GM18951 (cell line): ENCODE data around the gene CDH12.

Source experiments
- POLR2A ChIP-seq: IDR thresholded peaks from 4 replicates; pipeline ENCODE4 v1.6.1; 2011; ENCODE audit warnings: mild to moderate bottlenecking; ENCODE audit not compliant: insufficient read length, insufficient read depth; ENCODE audit errors: extremely low read depth
- in situ Hi-C: fragments of 300-500 bp; cut with MboI; formaldehyde crosslinking; loops from one replicate; pipeline ENCODE4 v1.12.0; 2022; ENCODE audit warnings: low sequenced_read_pairs, mixed read lengths, inconsistent platforms; ENCODE audit not compliant: unreplicated experiment

The CDH12 gene

DNA sequence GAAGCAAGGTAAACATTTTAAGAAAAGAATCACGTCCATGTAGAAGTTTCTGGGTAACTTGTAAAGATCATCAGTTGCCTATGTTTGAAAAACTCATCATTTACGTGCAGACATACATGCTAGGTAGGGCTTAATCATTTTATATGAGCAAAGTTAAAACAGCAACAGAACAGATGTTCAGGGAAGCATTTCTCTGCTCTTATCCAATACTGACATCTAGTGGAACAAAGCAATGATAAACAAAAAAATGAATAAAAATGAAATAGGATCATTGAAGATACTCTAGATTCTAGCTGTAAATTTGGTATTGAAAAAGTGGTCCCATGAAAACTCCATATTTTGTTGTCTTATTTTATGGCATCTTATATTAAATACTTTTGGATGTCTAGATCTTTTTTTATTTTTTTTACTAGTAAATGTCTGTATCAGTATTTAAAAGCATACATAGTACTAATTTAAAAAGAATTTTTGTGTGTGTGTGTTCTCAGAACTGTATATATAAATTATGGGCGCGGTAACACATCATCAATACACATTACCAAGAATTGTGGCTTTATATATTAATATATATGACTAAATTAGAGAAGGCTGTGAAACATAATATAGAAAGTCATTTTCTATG is 1050.2 kb downstream of the CDH12 start:
- in situ Hi-C loops, result no loop called here
- TF ChIP-seq POLR2A, result no peak

DNA sequence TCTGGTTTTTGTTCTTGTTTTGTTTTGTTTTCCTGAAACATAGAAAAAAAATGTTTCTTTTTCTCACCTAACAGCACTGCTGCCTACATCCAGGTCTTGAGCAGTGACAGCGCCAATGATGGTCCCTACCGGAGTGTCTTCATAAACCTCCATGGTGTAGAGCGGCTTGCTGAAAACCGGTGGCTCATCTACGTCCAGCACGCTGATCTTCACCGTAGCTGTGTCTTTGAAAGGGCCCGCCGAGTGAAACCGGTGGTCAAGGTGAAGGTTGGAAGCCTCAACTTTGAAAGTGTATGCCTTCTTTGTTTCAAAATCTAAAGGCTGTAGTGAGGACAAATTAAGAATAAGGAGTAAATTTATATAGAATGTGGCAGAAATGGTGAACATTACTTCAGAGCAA is 1051.0 kb downstream of the CDH12 start:
- in situ Hi-C loops, result no loop called here
- no peak for TF ChIP-seq POLR2A

DNA sequence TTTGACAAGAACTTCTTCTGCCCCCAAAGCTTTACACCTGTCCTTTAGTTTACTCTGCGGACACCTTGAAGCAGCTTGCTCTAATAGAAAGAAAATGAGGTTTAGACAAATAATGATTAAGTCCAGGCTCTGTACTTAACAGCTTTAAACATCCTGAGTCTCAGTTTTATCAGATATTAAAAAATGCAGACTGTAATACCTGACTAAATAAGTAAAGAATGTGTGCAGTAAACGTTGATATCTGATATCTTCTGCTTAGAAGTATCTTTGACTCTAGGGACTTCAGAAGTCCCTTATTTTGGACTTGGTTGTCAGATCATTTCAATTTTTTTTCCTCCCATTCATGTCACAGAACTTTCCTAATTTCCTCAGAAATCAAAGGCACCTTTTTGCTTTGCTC is 1060.4 kb downstream of the CDH12 start:
- no peak for TF ChIP-seq POLR2A
- in situ Hi-C loops, result no loop called here

DNA sequence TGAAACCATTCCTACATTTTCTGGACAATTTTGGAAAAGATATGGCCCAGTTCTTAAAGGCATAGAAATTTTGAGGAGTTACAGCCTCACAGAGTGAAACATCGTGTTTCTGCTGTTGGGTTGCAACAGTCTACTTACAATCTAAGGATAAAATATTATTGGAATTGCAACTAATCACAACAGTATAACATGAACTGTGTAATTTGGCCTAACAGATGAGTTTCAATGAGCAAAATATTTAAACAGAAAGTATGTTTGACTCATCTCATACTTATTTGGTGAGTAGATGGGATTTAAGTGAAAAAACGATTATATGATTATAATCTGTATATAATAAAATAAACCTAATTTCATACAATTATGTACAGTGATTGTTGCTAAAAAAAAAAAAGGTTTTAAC is 1061.8 kb downstream of the CDH12 start:
- in situ Hi-C loops, result no loop called here
- no peak for TF ChIP-seq POLR2A

DNA sequence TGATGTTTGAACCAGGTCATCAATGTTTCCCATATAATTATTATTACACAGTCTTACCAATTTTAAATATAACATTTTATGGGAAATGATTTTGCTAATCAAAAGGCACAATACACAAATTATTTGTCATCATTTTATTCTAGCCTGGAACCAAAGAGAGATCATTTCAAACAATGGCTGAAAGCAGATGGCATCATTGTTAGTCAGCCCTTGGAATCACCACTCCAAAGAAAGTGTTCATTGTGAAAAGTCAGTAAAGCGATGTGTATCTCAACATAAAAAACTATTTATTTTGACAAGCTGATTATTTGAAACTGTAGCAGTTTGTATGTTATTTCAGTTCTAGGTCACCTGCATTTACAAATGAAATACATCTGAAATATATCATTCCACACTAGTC is 1068.7 kb downstream of the CDH12 start:
- TF ChIP-seq POLR2A, result no peak
- in situ Hi-C loops, result no loop called here

DNA sequence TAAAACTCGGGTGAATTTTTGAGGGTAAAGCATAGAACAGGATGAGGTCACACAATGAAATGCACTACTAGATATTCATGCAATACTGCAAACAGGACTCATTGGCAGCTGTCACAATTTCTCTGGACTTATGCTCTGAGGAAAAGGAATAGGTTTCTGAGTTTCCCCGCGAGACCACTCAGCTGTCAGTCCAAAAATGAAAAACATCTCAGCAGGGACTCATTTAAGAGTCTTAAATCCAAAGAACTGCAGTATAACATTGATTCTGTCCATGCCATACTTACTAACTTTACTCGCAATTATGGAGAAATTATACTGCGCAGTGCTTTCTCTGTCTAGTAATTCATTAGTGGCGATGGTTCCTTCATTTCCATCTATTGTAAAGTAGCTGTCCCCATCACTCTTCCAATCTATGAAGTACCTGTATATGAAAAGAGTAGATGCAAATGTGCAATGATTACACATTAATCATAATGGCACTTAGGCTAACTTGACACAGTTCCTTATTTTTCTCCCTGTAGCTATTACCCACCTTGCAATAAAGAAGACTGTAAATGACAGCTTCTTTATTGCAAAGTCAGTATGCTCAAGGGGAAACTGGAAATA is 1070.0 kb downstream of the CDH12 start:
- no peak for TF ChIP-seq POLR2A
- in situ Hi-C loops, result no loop called here

DNA sequence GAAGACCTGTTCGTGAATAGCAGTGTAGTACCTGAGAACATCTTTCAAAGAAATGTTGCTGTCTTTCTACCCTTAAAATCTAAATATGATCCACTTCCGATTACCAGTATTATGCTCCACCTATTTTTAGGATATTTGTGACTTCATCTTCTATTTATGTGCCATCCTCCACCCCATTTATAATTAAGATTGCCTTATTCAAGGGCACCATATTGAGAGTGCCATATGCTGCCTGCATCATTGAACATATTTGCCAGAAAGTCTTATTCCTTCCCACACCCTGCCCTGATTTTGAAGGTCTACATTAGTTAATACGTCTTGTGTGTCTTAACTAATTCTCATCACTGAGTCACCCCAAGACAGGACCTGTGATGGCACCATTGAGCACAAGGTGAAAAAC is 1076.7 kb downstream of the CDH12 start:
- in situ Hi-C loops, result no loop called here
- no peak for TF ChIP-seq POLR2A

DNA sequence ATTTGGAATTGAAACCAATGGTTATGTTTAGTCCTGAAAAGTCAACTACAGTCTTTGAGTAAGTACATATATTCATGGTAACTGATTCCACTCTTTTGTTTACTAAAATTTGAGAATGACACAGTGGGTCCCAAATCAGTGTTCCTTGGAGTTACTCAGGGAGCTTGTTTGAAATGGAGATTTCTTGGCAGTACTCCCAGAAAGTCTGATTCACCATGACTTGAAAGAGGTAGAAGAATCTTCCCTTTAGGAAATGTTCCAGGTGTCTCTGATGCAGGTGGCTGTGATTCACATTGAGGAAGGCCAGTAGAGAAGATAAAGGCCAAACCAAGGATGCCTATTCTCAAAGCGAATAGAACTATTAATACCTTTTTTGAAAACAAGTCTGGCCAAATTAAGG is 1078.3 kb downstream of the CDH12 start:
- in situ Hi-C loops, result no loop called here
- no peak for TF ChIP-seq POLR2A

DNA sequence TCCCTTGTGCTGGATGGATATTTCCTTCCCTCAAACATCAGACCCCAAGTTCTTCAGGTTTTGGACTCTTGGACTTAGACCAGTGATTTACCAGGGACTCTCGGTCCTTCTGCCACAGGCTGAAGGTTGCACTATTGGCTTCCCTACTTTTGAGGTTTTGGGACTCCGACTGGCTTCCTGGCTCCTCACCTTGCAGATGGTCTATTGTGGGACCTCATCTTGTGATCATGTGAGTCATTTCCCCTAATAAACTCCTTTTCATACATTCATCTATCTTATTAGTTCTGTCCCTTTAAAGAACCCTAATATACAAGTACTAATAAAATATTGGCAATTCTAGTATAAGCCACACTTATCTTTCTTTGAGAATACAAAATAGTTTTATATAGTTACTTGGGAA is 1078.9 kb downstream of the CDH12 start:
- in situ Hi-C loops, result no loop called here

DNA sequence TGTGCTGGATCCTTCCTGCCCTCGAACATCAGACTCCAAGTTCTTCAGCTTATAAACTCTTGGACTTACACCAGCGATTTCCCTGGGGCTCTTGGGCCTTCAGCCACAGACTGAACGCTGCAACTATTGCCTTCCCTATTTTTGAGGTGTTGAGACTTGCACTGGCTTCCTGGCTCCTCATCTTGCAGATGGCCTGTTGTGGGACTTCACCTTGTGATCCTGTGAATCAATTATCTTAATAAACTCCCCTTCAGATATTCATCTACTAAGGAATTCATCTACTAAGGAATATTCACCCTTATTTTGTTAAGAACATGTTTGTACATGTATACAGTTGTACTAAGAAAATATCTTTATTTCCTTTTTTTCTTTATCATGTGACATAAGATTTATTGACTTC is 1079.7 kb downstream of the CDH12 start:
- in situ Hi-C loops, result no loop called here
- TF ChIP-seq POLR2A, result no peak

More for the DNA sequence above, 1078.9 kb downstream of the CDH12 start:
- TF ChIP-seq POLR2A, result no peak

DNA sequence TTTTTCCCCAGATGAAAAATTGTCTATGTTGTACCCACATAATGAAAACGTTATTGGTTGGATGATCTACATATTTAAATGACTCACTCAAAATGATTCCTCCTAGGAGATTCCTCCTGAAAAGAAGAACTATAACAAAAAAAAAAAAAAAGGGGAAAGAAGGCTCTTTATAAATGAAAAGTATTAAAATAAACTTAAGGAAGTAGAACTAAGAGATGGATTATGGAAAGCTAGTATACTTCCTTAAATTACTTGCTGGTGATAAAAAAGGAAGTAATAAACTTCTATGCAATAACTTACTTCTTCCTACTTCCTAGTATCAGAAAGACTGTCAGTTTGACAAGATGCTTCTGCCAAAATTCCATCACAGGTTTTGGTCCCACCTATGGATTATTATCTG is 1087.7 kb downstream of the CDH12 start:
- in situ Hi-C loops, result no loop called here
- TF ChIP-seq POLR2A, result no peak

DNA sequence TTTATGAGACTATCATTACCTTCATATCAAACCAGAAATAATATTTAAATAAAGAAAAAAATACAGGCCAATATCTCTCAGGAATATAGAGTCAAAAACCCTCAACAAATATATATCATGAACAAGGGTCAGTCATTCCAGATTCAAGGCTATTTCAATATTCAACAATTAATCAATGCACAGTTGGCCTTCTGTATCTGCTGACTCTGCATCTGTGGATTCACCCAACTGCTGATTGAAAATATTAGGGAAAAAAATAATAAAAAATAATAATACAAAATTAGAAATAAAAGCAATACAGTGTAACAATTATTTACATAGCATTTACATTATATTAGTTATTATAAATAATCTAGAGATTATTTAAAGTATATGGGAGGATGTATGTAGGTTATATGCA is 1114.0 kb downstream of the CDH12 start:
- in situ Hi-C loops, result no loop called here
- TF ChIP-seq POLR2A, result no peak

DNA sequence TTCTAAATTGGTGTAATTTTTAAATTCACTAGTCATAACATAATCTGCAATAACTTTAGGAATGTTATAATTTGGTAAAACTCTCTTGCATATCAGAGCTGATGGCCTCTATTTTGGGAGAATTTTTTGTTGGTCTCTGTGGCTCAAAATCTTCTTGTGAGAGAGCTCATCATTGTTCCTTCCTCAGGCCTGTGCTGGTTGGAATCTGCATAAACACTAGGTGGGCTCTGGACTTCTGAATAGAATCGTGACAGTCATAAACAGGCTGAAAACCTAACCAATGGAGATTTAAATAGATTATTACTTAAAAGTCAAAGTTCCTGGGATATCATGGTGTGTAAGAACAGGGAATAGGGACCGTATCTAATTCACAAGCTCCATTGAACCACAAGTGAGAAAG is 1129.6 kb downstream of the CDH12 start:
- in situ Hi-C loops, result no loop called here
- TF ChIP-seq POLR2A, result no peak

DNA sequence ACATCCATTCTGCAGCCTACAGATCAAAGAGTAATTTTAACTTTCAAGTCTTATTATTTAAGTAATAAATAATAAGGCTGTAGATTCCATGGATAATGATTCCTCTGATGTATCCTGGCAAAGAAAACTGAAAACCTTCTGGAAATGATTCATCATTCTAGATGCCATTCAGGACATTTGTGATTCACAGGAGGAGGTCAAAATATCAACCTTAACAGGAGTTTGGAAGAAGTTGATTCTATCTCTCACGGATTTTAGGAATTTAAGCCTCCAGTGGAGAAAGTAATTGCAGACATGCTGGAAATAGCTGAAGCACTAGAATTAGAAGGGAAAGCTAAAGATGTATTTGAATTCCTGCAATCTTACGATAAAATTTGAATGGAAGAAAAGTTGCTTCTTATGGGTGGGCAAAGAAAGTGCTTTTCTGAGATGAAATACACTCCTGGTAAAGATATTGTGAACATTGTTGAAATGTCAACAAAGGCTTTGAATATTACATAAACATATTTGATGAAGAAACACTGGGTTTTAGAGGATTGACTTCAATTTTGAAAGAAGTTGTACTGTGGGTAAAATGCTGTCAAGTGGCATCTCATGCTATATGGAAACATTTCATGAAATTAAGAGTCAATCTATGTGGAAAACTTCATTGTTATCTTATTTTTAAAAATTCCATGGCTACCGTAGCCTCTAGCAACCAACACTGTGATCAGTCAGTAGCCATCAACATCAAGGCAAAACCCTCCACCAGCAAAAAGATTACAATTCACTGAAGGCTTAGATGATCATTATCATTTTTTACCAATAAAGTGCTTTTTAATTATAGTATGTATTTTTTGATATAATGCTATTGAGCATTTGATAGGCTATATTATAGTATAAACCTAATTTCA is 1141.0 kb downstream of the CDH12 start:
- no peak for TF ChIP-seq POLR2A
- in situ Hi-C loops, result no loop called here
